GM23248 (cell line): Measurements from ENCODE around the gene TUBB3.

Source experiments
- EZH2 ChIP-seq: fragments of 200-600 bp; sonication (generic); IDR thresholded peaks from 2 replicates; pipeline ENCODE4 v1.6.1; 2018; ENCODE audit warnings: antibody characterized with exemption, mild to moderate bottlenecking; ENCODE audit not compliant: insufficient read depth, poor library complexity, severe bottlenecking
- EZH2phosphoT487 ChIP-seq: fragments of 200-600 bp; sonication (generic); IDR thresholded peaks from 2 replicates; pipeline ENCODE4 v1.6.1; 2018; ENCODE audit warnings: antibody characterized with exemption, moderate library complexity, mild to moderate bottlenecking, low read depth; ENCODE audit not compliant: insufficient read depth

DNA sequence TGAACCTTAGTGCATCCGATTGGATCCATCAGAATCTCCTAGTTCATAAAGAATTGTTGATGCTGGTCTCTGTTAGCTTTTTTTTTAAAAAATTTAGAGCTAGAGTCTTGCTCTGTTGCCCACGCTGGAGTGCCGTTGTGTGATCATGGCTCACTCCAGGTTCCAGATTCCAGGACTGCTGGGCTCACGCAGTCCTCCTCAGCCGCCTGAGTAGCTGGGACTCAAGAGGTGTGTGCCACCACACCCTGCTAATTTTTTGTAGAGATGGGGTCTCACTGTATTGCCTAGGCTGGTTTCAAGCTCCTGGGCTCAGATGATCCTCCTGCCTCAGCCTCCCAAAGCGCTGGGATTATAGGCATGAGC lies 41.8 kb upstream of the TUBB3 start:
- TF ChIP-seq EZH2 (no peak), EZH2phosphoT487 (no peak)
